ENCODE data around the gene HIVEP3.

Gene HIVEP3

GRCh38 chr1:41578712-41579335 is 339.9 kb downstream of the HIVEP3 start:
- TF ChIP-seq CTCF (IDR thresholded peaks at IDR 0.05; ENCODE audit: low read depth, low read length): peak; percentile 23
- no peak for DNase-seq (ENCODE audit: extremely low read depth, low read depth)

GRCh38 chr1:41576620-41577019 is 342.1 kb downstream of the HIVEP3 start:
- TF ChIP-seq CTCF (IDR thresholded peaks at IDR 0.05; ENCODE audit: low read depth, low read length): no peak
- no peak for DNase-seq (ENCODE audit: extremely low read depth, low read depth)

GRCh38 chr1:41576206-41576605 is 342.5 kb downstream of the HIVEP3 start:
- no peak for DNase-seq (ENCODE audit: extremely low read depth, low read depth)
- TF ChIP-seq CTCF (IDR thresholded peaks at IDR 0.05; ENCODE audit: low read depth, low read length): no peak

- DNase-seq (ENCODE audit: extremely low read depth, low read depth): no peak
Measured at GRCh38 chr1:41574842-41575241, 343.9 kb downstream of the HIVEP3 start.

GRCh38 chr1:41573785-41574713 is 344.7 kb downstream of the HIVEP3 start:
- peak; percentile 60 for DNase-seq (ENCODE audit: extremely low read depth, low read depth)
- peak; percentile 96 for TF ChIP-seq CTCF (IDR thresholded peaks at IDR 0.05; ENCODE audit: low read depth, low read length)

More at GRCh38 chr1:41574842-41575241, 343.9 kb downstream of the HIVEP3 start:
- TF ChIP-seq CTCF (IDR thresholded peaks at IDR 0.05; ENCODE audit: low read depth, low read length): no peak

- no peak for DNase-seq (ENCODE audit: extremely low read depth, low read depth)
- no peak for TF ChIP-seq CTCF (IDR thresholded peaks at IDR 0.05; ENCODE audit: low read depth, low read length)
Measured at GRCh38 chr1:41573194-41573593, 345.5 kb downstream of the HIVEP3 start.

- DNase-seq (ENCODE audit: extremely low read depth, low read depth): no peak
- TF ChIP-seq CTCF (IDR thresholded peaks at IDR 0.05; ENCODE audit: low read depth, low read length): no peak
Measured at GRCh38 chr1:41572224-41572623, 346.5 kb downstream of the HIVEP3 start.

All from AG09319 (cell line).